A172 (cell line): Measurements from ENCODE around the gene PDGFA. TPM values are rescaled to one million over a fixed set of nuclear protein-coding genes. Genes with fewer than 3 reads are reported as not detected.

Source experiments
- total RNA-seq: library from RNA; depleted of rRNA; stranded (reverse); fragments of >200 nt; shearing (Covaris generic); gene quantifications from 2 replicates; pipeline ENCODE4 v1.2.3, GENCODE V29; 2014; rRNA removed

PDGFA gene
- total RNA-seq, 1 experiment from 2014 or later, result 39.2 TPM

Other genes with a start within 250 kb of the PDGFA start
- gene FOXL3, start 229.7 kb downstream of the PDGFA start, total RNA-seq, result not detected in 2 replicates
- 79.0 and 95.9 TPM in 2 replicates for gene DNAAF5, start 206.9 kb upstream of the PDGFA start, total RNA-seq
- gene PRKAR1B, start 207.4 kb upstream of the PDGFA start, total RNA-seq, result 31.0 and 31.3 TPM in 2 replicates